ENCODE data around the gene MIA.

The MIA gene

DNA sequence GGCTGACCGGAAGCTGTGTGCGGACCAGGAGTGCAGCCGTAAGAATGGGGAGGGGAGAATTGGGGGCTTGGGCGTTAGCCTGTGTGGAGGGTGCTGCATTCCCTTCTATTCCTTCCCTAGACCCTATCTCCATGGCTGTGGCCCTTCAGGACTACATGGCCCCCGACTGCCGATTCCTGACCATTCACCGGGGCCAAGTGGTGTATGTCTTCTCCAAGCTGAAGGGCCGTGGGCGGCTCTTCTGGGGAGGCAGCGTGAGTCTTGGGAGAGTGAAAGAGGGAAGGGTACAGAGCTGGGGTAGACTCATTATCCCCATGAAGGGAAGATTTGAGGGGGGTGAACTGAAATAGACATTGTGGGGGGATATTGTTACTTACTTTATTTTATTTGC is 306 bp downstream of the MIA start:
- no peak for ATAC-seq
- no peak for TF ChIP-seq GLIS3 (CRISPR knock-in tag; IDR thresholded peaks at IDR 0.05)
- no peak for TF ChIP-seq ZFP30 (CRISPR knock-in tag; IDR thresholded peaks at IDR 0.05)
- TF ChIP-seq ZNF8 (CRISPR knock-in tag; IDR thresholded peaks at IDR 0.05) = no peak
- TF ChIP-seq, protein P1, sequence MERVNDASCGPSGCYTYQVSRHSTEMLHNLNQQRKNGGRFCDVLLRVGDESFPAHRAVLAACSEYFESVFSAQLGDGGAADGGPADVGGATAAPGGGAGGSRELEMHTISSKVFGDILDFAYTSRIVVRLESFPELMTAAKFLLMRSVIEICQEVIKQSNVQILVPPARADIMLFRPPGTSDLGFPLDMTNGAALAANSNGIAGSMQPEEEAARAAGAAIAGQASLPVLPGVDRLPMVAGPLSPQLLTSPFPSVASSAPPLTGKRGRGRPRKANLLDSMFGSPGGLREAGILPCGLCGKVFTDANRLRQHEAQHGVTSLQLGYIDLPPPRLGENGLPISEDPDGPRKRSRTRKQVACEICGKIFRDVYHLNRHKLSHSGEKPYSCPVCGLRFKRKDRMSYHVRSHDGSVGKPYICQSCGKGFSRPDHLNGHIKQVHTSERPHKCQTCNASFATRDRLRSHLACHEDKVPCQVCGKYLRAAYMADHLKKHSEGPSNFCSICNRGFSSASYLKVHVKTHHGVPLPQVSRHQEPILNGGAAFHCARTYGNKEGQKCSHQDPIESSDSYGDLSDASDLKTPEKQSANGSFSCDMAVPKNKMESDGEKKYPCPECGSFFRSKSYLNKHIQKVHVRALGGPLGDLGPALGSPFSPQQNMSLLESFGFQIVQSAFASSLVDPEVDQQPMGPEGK (CRISPR knock-in tag; IDR thresholded peaks at IDR 0.05; ENCODE audit: borderline replicate concordance) = no peak
- no peak for TF ChIP-seq SNAI2 (CRISPR knock-in tag; IDR thresholded peaks at IDR 0.05)
- no peak for TF ChIP-seq ZNF565 (CRISPR knock-in tag; conservative IDR thresholded peaks at IDR 0.05; ENCODE audit: low read depth)
- TF ChIP-seq BACH2 (CRISPR knock-in tag; IDR thresholded peaks at IDR 0.05; ENCODE audit: borderline replicate concordance) = no peak
- TF ChIP-seq, protein P2, sequence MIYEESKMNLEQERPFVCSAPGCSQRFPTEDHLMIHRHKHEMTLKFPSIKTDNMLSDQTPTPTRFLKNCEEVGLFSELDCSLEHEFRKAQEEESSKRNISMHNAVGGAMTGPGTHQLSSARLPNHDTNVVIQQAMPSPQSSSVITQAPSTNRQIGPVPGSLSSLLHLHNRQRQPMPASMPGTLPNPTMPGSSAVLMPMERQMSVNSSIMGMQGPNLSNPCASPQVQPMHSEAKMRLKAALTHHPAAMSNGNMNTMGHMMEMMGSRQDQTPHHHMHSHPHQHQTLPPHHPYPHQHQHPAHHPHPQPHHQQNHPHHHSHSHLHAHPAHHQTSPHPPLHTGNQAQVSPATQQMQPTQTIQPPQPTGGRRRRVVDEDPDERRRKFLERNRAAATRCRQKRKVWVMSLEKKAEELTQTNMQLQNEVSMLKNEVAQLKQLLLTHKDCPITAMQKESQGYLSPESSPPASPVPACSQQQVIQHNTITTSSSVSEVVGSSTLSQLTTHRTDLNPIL (CRISPR knock-in tag; IDR thresholded peaks at IDR 0.05; ENCODE audit: low read depth) = no peak
- no peak for TF ChIP-seq ZFP3 (CRISPR knock-in tag; IDR thresholded peaks at IDR 0.05)
- TF ChIP-seq CSDC2 (CRISPR knock-in tag; IDR thresholded peaks at IDR 0.05) = no peak
- TF ChIP-seq ARNTL (CRISPR knock-in tag; IDR thresholded peaks at IDR 0.05; ENCODE audit: borderline replicate concordance, low read depth) = no peak
- no peak for TF ChIP-seq RARB (CRISPR knock-in tag; IDR thresholded peaks at IDR 0.05)
- TF ChIP-seq, protein P3, sequence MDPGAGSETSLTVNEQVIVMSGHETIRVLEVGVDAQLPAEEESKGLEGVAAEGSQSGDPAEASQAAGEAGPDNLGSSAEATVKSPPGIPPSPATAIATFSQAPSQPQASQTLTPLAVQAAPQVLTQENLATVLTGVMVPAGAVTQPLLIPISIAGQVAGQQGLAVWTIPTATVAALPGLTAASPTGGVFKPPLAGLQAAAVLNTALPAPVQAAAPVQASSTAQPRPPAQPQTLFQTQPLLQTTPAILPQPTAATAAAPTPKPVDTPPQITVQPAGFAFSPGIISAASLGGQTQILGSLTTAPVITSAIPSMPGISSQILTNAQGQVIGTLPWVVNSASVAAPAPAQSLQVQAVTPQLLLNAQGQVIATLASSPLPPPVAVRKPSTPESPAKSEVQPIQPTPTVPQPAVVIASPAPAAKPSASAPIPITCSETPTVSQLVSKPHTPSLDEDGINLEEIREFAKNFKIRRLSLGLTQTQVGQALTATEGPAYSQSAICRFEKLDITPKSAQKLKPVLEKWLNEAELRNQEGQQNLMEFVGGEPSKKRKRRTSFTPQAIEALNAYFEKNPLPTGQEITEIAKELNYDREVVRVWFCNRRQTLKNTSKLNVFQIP (CRISPR knock-in tag; IDR thresholded peaks at IDR 0.05; ENCODE audit: borderline replicate concordance, low read depth) = no peak
- TF ChIP-seq, protein P4, sequence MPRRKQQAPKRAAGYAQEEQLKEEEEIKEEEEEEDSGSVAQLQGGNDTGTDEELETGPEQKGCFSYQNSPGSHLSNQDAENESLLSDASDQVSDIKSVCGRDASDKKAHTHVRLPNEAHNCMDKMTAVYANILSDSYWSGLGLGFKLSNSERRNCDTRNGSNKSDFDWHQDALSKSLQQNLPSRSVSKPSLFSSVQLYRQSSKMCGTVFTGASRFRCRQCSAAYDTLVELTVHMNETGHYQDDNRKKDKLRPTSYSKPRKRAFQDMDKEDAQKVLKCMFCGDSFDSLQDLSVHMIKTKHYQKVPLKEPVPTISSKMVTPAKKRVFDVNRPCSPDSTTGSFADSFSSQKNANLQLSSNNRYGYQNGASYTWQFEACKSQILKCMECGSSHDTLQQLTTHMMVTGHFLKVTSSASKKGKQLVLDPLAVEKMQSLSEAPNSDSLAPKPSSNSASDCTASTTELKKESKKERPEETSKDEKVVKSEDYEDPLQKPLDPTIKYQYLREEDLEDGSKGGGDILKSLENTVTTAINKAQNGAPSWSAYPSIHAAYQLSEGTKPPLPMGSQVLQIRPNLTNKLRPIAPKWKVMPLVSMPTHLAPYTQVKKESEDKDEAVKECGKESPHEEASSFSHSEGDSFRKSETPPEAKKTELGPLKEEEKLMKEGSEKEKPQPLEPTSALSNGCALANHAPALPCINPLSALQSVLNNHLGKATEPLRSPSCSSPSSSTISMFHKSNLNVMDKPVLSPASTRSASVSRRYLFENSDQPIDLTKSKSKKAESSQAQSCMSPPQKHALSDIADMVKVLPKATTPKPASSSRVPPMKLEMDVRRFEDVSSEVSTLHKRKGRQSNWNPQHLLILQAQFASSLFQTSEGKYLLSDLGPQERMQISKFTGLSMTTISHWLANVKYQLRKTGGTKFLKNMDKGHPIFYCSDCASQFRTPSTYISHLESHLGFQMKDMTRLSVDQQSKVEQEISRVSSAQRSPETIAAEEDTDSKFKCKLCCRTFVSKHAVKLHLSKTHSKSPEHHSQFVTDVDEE (CRISPR knock-in tag; IDR thresholded peaks at IDR 0.05) = no peak
- TF ChIP-seq TCF4 (CRISPR knock-in tag; IDR thresholded peaks at IDR 0.05; ENCODE audit: borderline replicate concordance) = no peak
- no peak for TF ChIP-seq ZNF70 (CRISPR knock-in tag; IDR thresholded peaks at IDR 0.05)
- no peak for TF ChIP-seq OSR1 (CRISPR knock-in tag; IDR thresholded peaks at IDR 0.05)
- TF ChIP-seq TOX (CRISPR knock-in tag; IDR thresholded peaks at IDR 0.05; ENCODE audit: borderline replicate concordance) = no peak
- TF ChIP-seq ISL1 (CRISPR knock-in tag; IDR thresholded peaks at IDR 0.05) = no peak
- no peak for TF ChIP-seq PPARA (CRISPR knock-in tag; IDR thresholded peaks at IDR 0.05; ENCODE audit: borderline replicate concordance)

DNA sequence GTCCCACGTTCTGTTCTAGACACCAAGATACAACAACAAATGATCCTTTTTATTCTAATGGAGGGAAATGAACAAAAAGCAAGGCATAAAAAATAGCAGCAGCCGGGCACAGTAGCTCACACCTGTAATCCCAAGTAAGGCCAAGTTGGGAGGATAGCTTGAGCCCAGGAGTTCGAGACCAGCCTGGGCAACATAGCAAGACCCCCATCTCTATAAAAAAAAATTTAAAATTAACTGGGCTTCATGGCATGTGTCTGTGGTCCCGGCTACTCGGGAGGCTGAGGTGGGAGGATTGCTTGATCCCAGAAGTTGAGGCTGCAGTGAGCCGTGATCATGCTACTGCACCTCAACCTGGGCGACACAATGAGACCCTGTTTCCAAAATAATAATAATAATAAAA is 1.0 kb downstream of the MIA start:
- no peak for ATAC-seq
- TF ChIP-seq, protein P2 (CRISPR knock-in tag; IDR thresholded peaks at IDR 0.05; ENCODE audit: low read depth) = no peak
- TF ChIP-seq RARB (CRISPR knock-in tag; IDR thresholded peaks at IDR 0.05) (no peak), OSR1 (CRISPR knock-in tag; IDR thresholded peaks at IDR 0.05) (no peak), ZFP30 (CRISPR knock-in tag; IDR thresholded peaks at IDR 0.05) (no peak), ISL1 (CRISPR knock-in tag; IDR thresholded peaks at IDR 0.05) (no peak)
- TF ChIP-seq, protein P4 (CRISPR knock-in tag; IDR thresholded peaks at IDR 0.05) = no peak

Data from SK-N-SH treated with all-trans-retinoic acid at 6 μM for 48 hours (cell line).